Upper lobe of left lung (tissue), 4 donors: Measurements from ENCODE around the gene ANKRD13B.

Experiments
- CTCF ChIP-seq, 6 experiments: fragments of 450-650 bp in 4 of 6; fragments of 200-600 bp in 2 of 6; sonication (generic) in 2 of 6; IDR thresholded peaks; one replicate each; pipeline ENCODE4 v1.5.1; 2016 to 2019; ENCODE audit warnings: antibody characterized with exemption in 6 of 6
- POLR2A ChIP-seq, 4 donors: fragments of 450-650 bp; IDR thresholded peaks; one replicate each; pipeline ENCODE4 v1.5.1; 2016 to 2017; ENCODE audit warnings: antibody characterized with exemption in 4 of 4, mild to moderate bottlenecking in 2 of 4
- POLR2AphosphoS5 ChIP-seq, 2 donors: sonication (generic); formaldehyde crosslinking; IDR thresholded peaks; one replicate each; pipeline ENCODE4 v1.5.1; 2017; ENCODE audit warnings: antibody characterized with exemption in 2 of 2

DNA sequence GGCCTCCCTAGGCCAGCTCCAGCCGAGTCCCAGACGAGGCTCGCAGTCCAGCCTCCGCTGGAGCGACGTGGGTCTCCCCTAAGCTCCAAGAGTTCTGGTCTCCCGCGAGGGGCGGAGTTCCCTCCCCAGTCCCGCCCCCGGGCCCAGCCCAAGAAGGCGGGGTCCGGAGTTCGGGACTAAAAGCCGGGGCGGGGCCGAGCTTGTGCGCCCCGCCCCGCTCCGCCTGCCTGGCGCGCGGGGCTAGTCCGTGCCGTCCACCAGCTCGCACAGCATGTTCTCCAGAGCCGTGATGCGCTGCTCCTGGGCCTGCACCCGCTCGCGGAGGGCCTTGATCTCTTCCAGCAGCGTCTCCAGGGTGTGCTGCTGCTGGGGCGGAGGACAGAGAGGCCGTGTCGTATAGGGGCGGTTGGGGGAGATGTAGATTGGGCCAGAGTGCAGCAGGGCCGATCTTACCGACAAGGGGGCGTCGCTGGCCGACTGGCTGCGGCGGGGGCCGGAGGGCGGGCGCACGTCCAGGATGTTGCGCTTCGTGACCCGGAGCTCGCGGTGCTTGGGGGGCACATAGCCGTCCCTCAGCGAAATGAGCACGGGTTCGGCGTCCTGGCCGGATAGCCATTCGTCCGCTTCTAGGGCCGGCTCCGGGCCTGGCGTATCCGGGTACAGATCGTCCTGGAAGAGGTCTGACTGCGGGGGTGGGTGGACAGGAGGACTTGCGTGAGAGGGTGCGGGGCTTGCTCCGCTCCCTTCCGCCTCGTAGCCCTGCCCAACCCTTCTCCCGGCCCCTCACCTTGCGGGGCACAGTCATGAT lies 22.8 kb downstream of the ANKRD13B start:
- TF ChIP-seq POLR2AphosphoS5 (IDR thresholded peaks at IDR 0.05), result peak in 1 of 2 donors; percentile 67
- no peak for TF ChIP-seq CTCF (IDR thresholded peaks at IDR 0.05)
- TF ChIP-seq POLR2A (IDR thresholded peaks at IDR 0.05), result peak in 2 of 4 donors; percentile 9 to 50
